Muscle of arm (tissue), 12 donors: ENCODE results near the gene MBD5. TPM values are rescaled to one million over a fixed set of nuclear protein-coding genes. Genes with fewer than 3 reads are reported as not detected.

Experiments
- DNase-seq: peaks from one replicate; pipeline ENCODE4 v3.0.0-alpha.2; 2013
- polyA plus RNA-seq, 12 donors: library from polyadenylated mRNA; unstranded; fragments of 120-200 nt; gene quantifications; one replicate each; pipeline ENCODE4 v1.2.1, GENCODE V29; 2013; ENCODE audit not compliant: insufficient read length in 12 of 12

The MBD5 gene
- polyA plus RNA-seq, 12 donors, result 8.3 to 38.3 (median 25.4) TPM; not detected in 1

- DNase-seq, result no peak
Observed at GRCh38 chr2:148106331-148106730, 85.4 kb downstream of the MBD5 start.

GRCh38 chr2:148108385-148108784 is 87.5 kb downstream of the MBD5 start:
- no peak for DNase-seq

- DNase-seq, result no peak
Observed at GRCh38 chr2:148110184-148110583, 89.3 kb downstream of the MBD5 start.

GRCh38 chr2:148122788-148123187 is 101.9 kb downstream of the MBD5 start:
- DNase-seq, result no peak

- DNase-seq, result no peak
Observed at GRCh38 chr2:148124271-148124670, 103.4 kb downstream of the MBD5 start.

GRCh38 chr2:148130581-148130980 is 109.7 kb downstream of the MBD5 start:
- DNase-seq, result no peak

GRCh38 chr2:148132412-148132811 is 111.5 kb downstream of the MBD5 start:
- no peak for DNase-seq

- no peak for DNase-seq
Observed at GRCh38 chr2:148135705-148136104, 114.8 kb downstream of the MBD5 start.

GRCh38 chr2:148136441-148136840 is 115.5 kb downstream of the MBD5 start:
- no peak for DNase-seq

GRCh38 chr2:148161909-148162435 is 141.1 kb downstream of the MBD5 start:
- DNase-seq, result no peak

GRCh38 chr2:148162871-148163270 is 142.0 kb downstream of the MBD5 start:
- no peak for DNase-seq

GRCh38 chr2:148165975-148166374 is 145.1 kb downstream of the MBD5 start:
- no peak for DNase-seq

GRCh38 chr2:148167241-148167766 is 146.4 kb downstream of the MBD5 start:
- DNase-seq, result no peak

- DNase-seq, result no peak
Observed at GRCh38 chr2:148167855-148168254, 147.0 kb downstream of the MBD5 start.

- no peak for DNase-seq
Observed at GRCh38 chr2:148172131-148172753, 151.4 kb downstream of the MBD5 start.

GRCh38 chr2:148173168-148173567 is 152.3 kb downstream of the MBD5 start:
- no peak for DNase-seq

GRCh38 chr2:148177559-148177958 is 156.7 kb downstream of the MBD5 start:
- DNase-seq, result no peak

GRCh38 chr2:148179724-148180123 is 158.8 kb downstream of the MBD5 start:
- DNase-seq, result no peak

GRCh38 chr2:148184976-148185375 is 164.1 kb downstream of the MBD5 start:
- DNase-seq, result no peak

- no peak for DNase-seq
Observed at GRCh38 chr2:148194882-148195281, 174.0 kb downstream of the MBD5 start.

GRCh38 chr2:148201075-148202004 is 180.4 kb downstream of the MBD5 start:
- DNase-seq, result no peak

GRCh38 chr2:148202237-148202636 is 181.3 kb downstream of the MBD5 start:
- no peak for DNase-seq

- no peak for DNase-seq
Observed at GRCh38 chr2:148207111-148207510, 186.2 kb downstream of the MBD5 start.
